ENCODE data around the gene PPP4R3A. TPM values are rescaled to one million over a fixed set of nuclear protein-coding genes. Genes with fewer than 3 reads are reported as not detected.
A peak's percentile ranks its signal among the peaks of the same experiment; 100 is the strongest.
"Not testable (repeated sequence)": the region's sequence is repeated elsewhere in the genome, so short reads cannot be mapped to it uniquely, and the experiment has no call there.

Gene PPP4R3A
- total and polyA plus RNA-seq, 10 of the 15 experiments (the other 5 are each of a cell fraction or from before 2014, with no cell fraction given) = 19.4 to 97.8 (median 62.9) TPM

DNA sequence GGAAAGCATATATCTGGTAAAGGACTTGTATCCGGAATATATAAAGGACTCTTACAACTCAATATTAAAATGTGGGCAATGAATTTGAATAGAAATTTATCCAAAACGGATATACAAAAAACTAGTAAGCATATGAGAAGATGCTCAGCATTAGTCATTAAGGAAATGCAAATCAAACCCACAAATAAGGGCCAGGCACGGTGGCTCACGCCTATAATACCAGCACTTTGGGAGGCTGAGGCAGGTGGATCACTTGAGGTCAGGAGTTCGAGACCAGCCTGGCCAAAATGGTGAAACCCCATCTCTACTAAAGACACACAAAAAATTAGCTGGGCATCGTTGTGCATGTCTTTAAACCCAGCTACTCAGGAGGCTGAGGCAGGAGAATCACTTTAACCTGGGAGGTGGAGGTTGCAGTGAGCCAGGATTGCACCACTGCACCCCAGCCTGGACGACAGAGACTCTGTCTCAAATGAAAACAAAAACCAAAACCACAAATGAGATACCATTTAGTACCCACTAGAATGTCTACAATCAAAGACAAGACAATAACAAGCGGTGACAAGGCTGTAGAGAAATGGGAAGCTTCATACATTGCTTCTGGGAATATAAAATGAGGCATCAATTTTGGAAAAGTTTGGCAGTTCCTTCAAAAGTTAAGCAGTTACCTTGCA, 15.6 kb downstream of the PPP4R3A start:
- peaks cover 89% of the 10 kb centered on the region for H3K79me2 ChIP-seq (ENCODE audit: control insufficient read depth, insufficient read depth, low read length)
- H3K4me1 ChIP-seq (ENCODE audit: control insufficient read depth, insufficient read depth, low read length) = peaks cover 35% of the 10 kb centered on the region
- ATAC-seq = peak; percentile 76
- TF ChIP-seq HDGF (IDR thresholded peaks at IDR 0.05) = peak; percentile 73; the same call in 1 of the 2 replicates
- TF ChIP-seq BHLHE40 (IDR thresholded peaks at IDR 0.05; ENCODE audit: borderline replicate concordance in 1 of 2, low read depth in 2 of 2, low read length in 1 of 2) = peak in 1 of 2 experiments; percentile 26; a peak in 1 of 4 replicates
- TF ChIP-seq RUNX3 (IDR thresholded peaks at IDR 0.05; ENCODE audit: low read length) = peak; percentile 74
- H3K4me3 ChIP-seq; H3K9me3 ChIP-seq (replicated peaks; ENCODE audit: control insufficient read depth, insufficient read depth, low read length); BruUV-seq (replicated peaks); DNase-seq (ENCODE audit: low read depth, low spot score); FAIRE-seq; H3K9ac ChIP-seq (ENCODE audit: control insufficient read depth, insufficient read depth, low read length); H3K27me3 ChIP-seq (replicated peaks in 1 of 2; ENCODE audit: control insufficient read depth in 2 of 2, insufficient read depth in 2 of 2, low read length in 1 of 2); intact Hi-C loops (cut with micrococcal nuclease; ENCODE audit: unreplicated experiment); H2AFZ ChIP-seq (ENCODE audit: control insufficient read depth, low read depth, low read length); H4K20me1 ChIP-seq (ENCODE audit: control insufficient read depth, insufficient read depth); in situ Hi-C loops (cut with MboI): not testable (repeated sequence)
- H3K4me2 ChIP-seq (ENCODE audit: control insufficient read depth, insufficient read depth) = peak overlapping the region; percentile 78
- ChIA-PET SMC1A (ENCODE audit: uncharacterized antibody, unreplicated experiment) (interaction anchor here (0.7 to 0.8 kb wide), 2 partner anchors 17 to 35 kb away, joined by 3 read pairs; no protein-coding TSS in a partner anchor), RAD21 (ENCODE audit: unreplicated experiment) (interaction anchor here (1.3 kb wide), 1 partner anchor 10 kb away, joined by 4 read pairs; no protein-coding TSS in a partner anchor), CTCF (interaction anchor here (0.8 to 3.5 kb wide), 4 partner anchors 10 to 18 kb away, joined by 3 to 18 read pairs (median 3); partner anchors contain the start of gene PPP4R3A), POLR2A (interaction anchor here (2.9 kb wide), 1 partner anchor 11 kb away, joined by 8 read pairs; no protein-coding TSS in a partner anchor)
- peaks cover 0 to 17% of the 10 kb centered on the region in 2 experiments; a peak in 2 of 4 replicates for H3K36me3 ChIP-seq (ENCODE audit: control insufficient read depth in 2 of 2, insufficient read depth in 2 of 2, low read length in 1 of 2)
- H3K27ac ChIP-seq (ENCODE audit: control insufficient read depth, insufficient read depth) = peak overlapping the region; percentile 55; the same call in 1 of the 2 replicates
- WGBS (ENCODE audit: insufficient coverage, insufficient replicate concordance, low lambda C conversion rate, missing lambda C conversion rate) = 14% methylated on average over 8 of the region's 8 CpGs

- H2AFZ ChIP-seq (ENCODE audit: control insufficient read depth, low read depth, low read length) = no peak overlapping the region
- RAD21 ChIA-PET (ENCODE audit: unreplicated experiment) = no interaction called here
- no peak for FAIRE-seq
- H3K9ac ChIP-seq (ENCODE audit: control insufficient read depth, insufficient read depth, low read length) = no peak overlapping the region
- peaks cover 0 to 17% of the 10 kb centered on the region in 2 experiments; a peak in 2 of 4 replicates for H3K36me3 ChIP-seq (ENCODE audit: control insufficient read depth in 2 of 2, insufficient read depth in 2 of 2, low read length in 1 of 2)
- peaks cover 35% of the 10 kb centered on the region for H3K4me1 ChIP-seq (ENCODE audit: control insufficient read depth, insufficient read depth, low read length)
- WGBS (ENCODE audit: insufficient coverage, insufficient replicate concordance, low lambda C conversion rate, missing lambda C conversion rate) = 49% methylated on average over 3 of the region's 3 CpGs
- no peaks in the 10 kb centered on the region; the same call in none of the 2 replicates for H4K20me1 ChIP-seq (ENCODE audit: control insufficient read depth, insufficient read depth)
- H3K79me2 ChIP-seq (ENCODE audit: control insufficient read depth, insufficient read depth, low read length) = peaks cover 83% of the 10 kb centered on the region
- ATAC-seq = no peak
- peak overlapping the region; percentile 33; the same call in 1 of the 2 replicates for H3K4me2 ChIP-seq (ENCODE audit: control insufficient read depth, insufficient read depth)
- H3K9me3 ChIP-seq (replicated peaks; ENCODE audit: control insufficient read depth, insufficient read depth, low read length) = no peaks in the 10 kb centered on the region
- DNase-seq (ENCODE audit: low read depth, low spot score) = no peak
- intact Hi-C loops (cut with micrococcal nuclease; ENCODE audit: unreplicated experiment) = no loop called here
- CTCF ChIA-PET = no interaction called here
- SMC1A ChIA-PET (ENCODE audit: uncharacterized antibody, unreplicated experiment) = interaction anchor here (2.1 kb wide), 1 partner anchor 13 kb away, joined by 4 read pairs; no protein-coding TSS in a partner anchor
- POLR2A ChIA-PET = interaction anchor here (0.6 kb wide), 2 partner anchors 184 to 250 kb away, joined by 3 read pairs; no protein-coding TSS in a partner anchor
- no peak overlapping the region for H3K4me3 ChIP-seq
- BruUV-seq (replicated peaks) = no TSS peak
- no peaks in the 10 kb centered on the region for H3K27me3 ChIP-seq (replicated peaks in 1 of 2; ENCODE audit: control insufficient read depth in 2 of 2, insufficient read depth in 2 of 2, low read length in 1 of 2)
- no peak overlapping the region for H3K27ac ChIP-seq (ENCODE audit: control insufficient read depth, insufficient read depth)
- in situ Hi-C loops (cut with MboI) = no loop called here
- TF ChIP-seq LARP7 (IDR thresholded peaks at IDR 0.05) (no peak), IRF4 (IDR thresholded peaks at IDR 0.05; ENCODE audit: low read depth, low read length) (no peak), RCOR1 (conservative IDR thresholded peaks at IDR 0.05; ENCODE audit: low read depth, low read length) (no peak), ZNF384 (IDR thresholded peaks at IDR 0.05; ENCODE audit: borderline replicate concordance, low read depth, low read length) (no peak), CHD4 (IDR thresholded peaks at IDR 0.05) (no peak), PML (IDR thresholded peaks at IDR 0.05; ENCODE audit: low read length) (no peak), YY1 (IDR thresholded peaks at IDR 0.05; ENCODE audit: low read depth, low read length) (no peak), BRCA1 (IDR thresholded peaks at IDR 0.05; ENCODE audit: low read depth, low read length) (no peak)
- TF ChIP-seq, protein P1, sequence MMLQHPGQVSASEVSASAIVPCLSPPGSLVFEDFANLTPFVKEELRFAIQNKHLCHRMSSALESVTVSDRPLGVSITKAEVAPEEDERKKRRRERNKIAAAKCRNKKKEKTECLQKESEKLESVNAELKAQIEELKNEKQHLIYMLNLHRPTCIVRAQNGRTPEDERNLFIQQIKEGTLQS (IDR thresholded peaks at IDR 0.05; ENCODE audit: borderline replicate concordance, extremely low read depth, low read depth, low read length) = no peak
- TF ChIP-seq, protein P2, sequence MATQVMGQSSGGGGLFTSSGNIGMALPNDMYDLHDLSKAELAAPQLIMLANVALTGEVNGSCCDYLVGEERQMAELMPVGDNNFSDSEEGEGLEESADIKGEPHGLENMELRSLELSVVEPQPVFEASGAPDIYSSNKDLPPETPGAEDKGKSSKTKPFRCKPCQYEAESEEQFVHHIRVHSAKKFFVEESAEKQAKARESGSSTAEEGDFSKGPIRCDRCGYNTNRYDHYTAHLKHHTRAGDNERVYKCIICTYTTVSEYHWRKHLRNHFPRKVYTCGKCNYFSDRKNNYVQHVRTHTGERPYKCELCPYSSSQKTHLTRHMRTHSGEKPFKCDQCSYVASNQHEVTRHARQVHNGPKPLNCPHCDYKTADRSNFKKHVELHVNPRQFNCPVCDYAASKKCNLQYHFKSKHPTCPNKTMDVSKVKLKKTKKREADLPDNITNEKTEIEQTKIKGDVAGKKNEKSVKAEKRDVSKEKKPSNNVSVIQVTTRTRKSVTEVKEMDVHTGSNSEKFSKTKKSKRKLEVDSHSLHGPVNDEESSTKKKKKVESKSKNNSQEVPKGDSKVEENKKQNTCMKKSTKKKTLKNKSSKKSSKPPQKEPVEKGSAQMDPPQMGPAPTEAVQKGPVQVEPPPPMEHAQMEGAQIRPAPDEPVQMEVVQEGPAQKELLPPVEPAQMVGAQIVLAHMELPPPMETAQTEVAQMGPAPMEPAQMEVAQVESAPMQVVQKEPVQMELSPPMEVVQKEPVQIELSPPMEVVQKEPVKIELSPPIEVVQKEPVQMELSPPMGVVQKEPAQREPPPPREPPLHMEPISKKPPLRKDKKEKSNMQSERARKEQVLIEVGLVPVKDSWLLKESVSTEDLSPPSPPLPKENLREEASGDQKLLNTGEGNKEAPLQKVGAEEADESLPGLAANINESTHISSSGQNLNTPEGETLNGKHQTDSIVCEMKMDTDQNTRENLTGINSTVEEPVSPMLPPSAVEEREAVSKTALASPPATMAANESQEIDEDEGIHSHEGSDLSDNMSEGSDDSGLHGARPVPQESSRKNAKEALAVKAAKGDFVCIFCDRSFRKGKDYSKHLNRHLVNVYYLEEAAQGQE (IDR thresholded peaks at IDR 0.05; ENCODE audit: low read depth, low read length) = no peak
Measured at GRCh38 chr14:91493169-91493568, 16.9 kb downstream of the PPP4R3A start.

Data from GM12878 (cell line).